Neutrophil (primary cell): Measurements from ENCODE around the gene ZNF335.

ENCODE experiments used
- H3K27ac ChIP-seq: fragments of 200-600 bp; sonication (generic); 2 replicates; pipeline ENCODE4 v1.5.1; 2016; ENCODE audit warnings: mild to moderate bottlenecking, moderate library complexity
- H3K27me3 ChIP-seq: fragments of 200-600 bp; sonication (generic); 2 replicates; pipeline ENCODE4 v1.6.0; 2016; ENCODE audit warnings: mild to moderate bottlenecking
- H3K36me3 ChIP-seq: fragments of 200-600 bp; sonication (generic); 2 replicates; pipeline ENCODE4 v1.5.1; 2017
- H3K4me1 ChIP-seq, 2 experiments: fragments of 200-600 bp in 1 of 2; sonication (generic) in 1 of 2; 1 replicate in 1 of 2; 2 replicates in 1 of 2; pipeline versions ENCODE4 v1.5.1 to v1.6.1; 2013 to 2016; ENCODE audit warnings: low read depth in 1 of 2, low read length in 1 of 2, mild to moderate bottlenecking in 1 of 2, moderate library complexity in 1 of 2; ENCODE audit not compliant: control insufficient read depth in 1 of 2, insufficient read depth in 1 of 2
- H3K4me3 ChIP-seq, 2 experiments: fragments of 200-600 bp in 1 of 2; sonication (generic) in 1 of 2; 1 replicate in 1 of 2; 2 replicates in 1 of 2; pipeline ENCODE4 v1.5.1; 2013 to 2016; ENCODE audit warnings: low read depth in 1 of 2, low read length in 1 of 2, mild to moderate bottlenecking in 1 of 2, moderate library complexity in 1 of 2
- H3K9me3 ChIP-seq: fragments of 200-600 bp; sonication (generic); 2 replicates; pipeline ENCODE4 v1.5.1; 2016
- CTCF ChIP-seq: fragments of 200-600 bp; sonication (generic); IDR thresholded peaks from 2 replicates; pipeline ENCODE4 v1.5.1; 2016; ENCODE audit warnings: antibody characterized with exemption

Gene ZNF335

DNA sequence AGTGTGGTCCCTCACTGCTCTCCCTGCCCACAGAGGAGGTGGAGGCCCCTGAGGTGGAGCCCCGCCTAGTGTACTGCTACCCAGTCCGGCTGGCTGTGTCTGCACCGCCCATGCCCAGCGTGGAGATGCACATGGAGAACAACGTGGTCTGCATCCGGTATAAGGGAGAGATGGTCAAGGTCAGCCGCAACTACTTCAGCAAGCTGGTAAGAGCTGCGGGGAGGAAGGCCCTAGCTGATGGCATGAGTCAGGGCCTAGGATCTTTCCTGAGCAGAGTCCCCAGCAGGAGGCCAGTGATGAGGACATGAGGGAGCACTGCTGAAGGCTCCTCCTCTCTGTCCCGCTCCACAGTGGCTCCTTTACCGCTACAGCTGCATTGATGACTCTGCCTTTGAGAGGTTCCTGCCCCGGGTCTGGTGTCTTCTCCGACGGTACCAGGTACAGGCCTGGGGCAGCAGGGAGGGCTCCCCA lies 26.3 kb downstream of the ZNF335 start:
- Histone ChIP-seq H3K4me1 (peaks cover 0 to 6% of the 10 kb centered on the region in 2 experiments), H3K9me3 (no peaks in the 10 kb centered on the region), H3K27ac (no peak overlapping the region), H3K4me3 (no peak overlapping the region), H3K36me3 (peaks cover 98% of the 10 kb centered on the region), H3K27me3 (no peaks in the 10 kb centered on the region)
- TF ChIP-seq CTCF, result no peak

GRCh38 chr20:45944965-45945677 lies 26.9 kb downstream of the ZNF335 start:
- TF ChIP-seq CTCF, result no peak
- peaks cover 0 to 6% of the 10 kb centered on the region in 2 experiments for H3K4me1 ChIP-seq
- H3K9me3 ChIP-seq, result no peaks in the 10 kb centered on the region
- H3K27me3 ChIP-seq, result no peaks in the 10 kb centered on the region
- peaks cover 98% of the 10 kb centered on the region for H3K36me3 ChIP-seq
- no peak overlapping the region for H3K27ac ChIP-seq
- no peak overlapping the region for H3K4me3 ChIP-seq

- Histone ChIP-seq H3K36me3 (peaks cover 98% of the 10 kb centered on the region), H3K4me3 (no peak overlapping the region), H3K9me3 (no peaks in the 10 kb centered on the region), H3K4me1 (peaks cover 0 to 6% of the 10 kb centered on the region in 2 experiments), H3K27ac (no peak overlapping the region), H3K27me3 (no peaks in the 10 kb centered on the region)
- TF ChIP-seq CTCF, result no peak
Measured at GRCh38 chr20:45944151-45944964, 27.6 kb downstream of the ZNF335 start.

DNA sequence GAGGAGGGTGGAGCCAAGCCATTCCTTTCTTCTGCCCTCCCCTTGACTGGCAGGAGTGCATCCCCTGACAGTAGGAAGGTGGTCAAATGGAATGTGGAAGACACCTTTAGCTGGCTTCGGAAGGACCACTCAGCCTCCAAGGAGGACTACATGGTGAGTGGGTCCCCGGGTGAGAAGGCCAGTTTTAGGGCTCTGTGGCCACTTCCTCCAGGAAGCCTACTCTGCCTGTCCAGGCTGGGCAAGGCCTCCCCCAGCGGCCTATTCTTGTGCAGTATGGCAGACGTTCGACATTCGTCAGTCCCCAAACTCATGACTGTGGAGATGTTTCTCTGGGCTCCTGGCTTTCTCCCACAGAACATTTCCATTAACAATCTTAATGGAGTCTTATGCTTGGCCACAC lies 28.4 kb downstream of the ZNF335 start:
- TF ChIP-seq CTCF, result no peak
- no peak overlapping the region for H3K27ac ChIP-seq
- H3K4me3 ChIP-seq, result no peak overlapping the region
- peaks cover 98% of the 10 kb centered on the region for H3K36me3 ChIP-seq
- H3K9me3 ChIP-seq, result no peaks in the 10 kb centered on the region
- H3K27me3 ChIP-seq, result no peaks in the 10 kb centered on the region
- H3K4me1 ChIP-seq, result peaks cover 0 to 6% of the 10 kb centered on the region in 2 experiments

DNA sequence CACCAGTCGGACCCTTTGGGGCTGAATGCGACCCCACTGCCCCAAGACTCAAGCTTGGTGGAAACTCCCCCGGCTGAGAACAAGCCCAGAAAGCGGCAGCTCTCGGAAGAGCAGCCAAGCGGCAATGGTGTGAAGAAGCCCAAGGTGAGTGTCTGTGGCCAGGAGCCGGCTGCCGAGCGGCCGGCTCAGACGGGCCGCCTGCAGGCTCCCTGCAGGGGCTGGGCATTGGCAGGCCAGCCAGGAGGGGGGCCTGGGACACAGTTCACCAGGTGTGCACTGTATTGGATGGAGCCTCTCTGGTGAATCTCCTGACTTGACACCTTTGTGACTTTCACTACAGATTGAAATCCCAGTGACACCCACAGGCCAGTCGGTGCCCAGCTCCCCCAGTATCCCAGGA lies 31.5 kb downstream of the ZNF335 start:
- TF ChIP-seq CTCF, result no peak
- H3K36me3 ChIP-seq, result peaks cover 87% of the 10 kb centered on the region

More for the DNA sequence above, 31.5 kb downstream of the ZNF335 start:
- H3K27ac ChIP-seq, result no peak overlapping the region
- no peaks in the 10 kb centered on the region for H3K27me3 ChIP-seq
- no peak overlapping the region for H3K4me3 ChIP-seq
- no peaks in the 10 kb centered on the region for H3K9me3 ChIP-seq
- peaks cover 5% of the 10 kb centered on the region in 2 experiments for H3K4me1 ChIP-seq
